Keratinocyte (primary cell): ENCODE measurements around the gene WDFY2.

Experiments
- CTCF ChIP-seq, 3 experiments: IDR thresholded peaks in 1 of 3; conservative IDR thresholded peaks in 1 of 3; optimal IDR thresholded peaks in 1 of 3; 2 replicates in 2 of 3; 3 replicates in 1 of 3; pipeline versions ENCODE3 to v1.5.1; 2011; ENCODE audit warnings: low read length in 3 of 3, mild to moderate bottlenecking in 3 of 3, moderate library complexity in 2 of 3, control low read depth in 1 of 3, inconsistent platforms in 1 of 3; ENCODE audit not compliant: insufficient read depth in 2 of 3; ENCODE audit errors: extremely low read depth in 1 of 3
- EZH2 ChIP-seq: IDR thresholded peaks from one replicate; pipeline ENCODE4 v1.6.1; 2012; ENCODE audit warnings: inconsistent platforms, mild to moderate bottlenecking, low read length, moderate library complexity

GRCh38 chr13:51581148-51581820, 3.0 kb upstream of the WDFY2 start:
- TF ChIP-seq EZH2 (no peak), CTCF (optimal IDR thresholded peaks at IDR 0.05 in 1 of 3, IDR thresholded peaks at IDR 0.05 in 1 of 3, conservative IDR thresholded peaks at IDR 0.05 in 1 of 3; ENCODE audit: extremely low read depth in 1 of 3, insufficient read depth in 2 of 3, low read length in 3 of 3) (no peak)
